Activated T-cell treated with anti-CD3 and anti-CD28 coated beads, Interleukin-2, amount 50 U/mL, for 72 hours (primary cell): ENCODE data around the gene CASS4. TPM values are rescaled to one million over a fixed set of nuclear protein-coding genes. Genes with fewer than 3 reads are reported as not detected.

Experiments
- ATAC-seq, 2 donors: fragments of 150-1000 bp; cut with Tn5 transposase; replicated peaks in 1 of 2; 2 replicates each; pipeline ENCODE4 v1.10.0; 2021; ENCODE audit warnings: moderate library complexity in 2 of 2, mild to moderate bottlenecking in 1 of 2
- DNase-seq, 2 donors: peaks; one replicate each; pipeline ENCODE4 v3.0.0; 2021 to 2022; ENCODE audit warnings: mixed read lengths in 1 of 2
- H3K27ac Mint-ChIP-seq: one replicate; pipeline ENCODE4 v1.8.0; 2022; ENCODE audit warnings: mild to moderate bottlenecking, moderate library complexity, mixed read lengths
- H3K27me3 Mint-ChIP-seq: one replicate; pipeline ENCODE4 v1.8.0; 2022; ENCODE audit warnings: low read depth, mixed read lengths
- H3K36me3 Mint-ChIP-seq, 2 donors: one replicate each; pipeline ENCODE4 v1.8.0; 2022; ENCODE audit warnings: mixed read lengths in 2 of 2, mild to moderate bottlenecking in 1 of 2; ENCODE audit not compliant: insufficient read depth in 2 of 2
- H3K4me1 Mint-ChIP-seq: one replicate; pipeline ENCODE4 v1.8.0; 2022; ENCODE audit warnings: low read depth, mixed read lengths
- H3K4me3 Mint-ChIP-seq, 2 donors: one replicate each; pipeline ENCODE4 v1.8.0; 2022; ENCODE audit warnings: mild to moderate bottlenecking in 2 of 2, mixed read lengths in 2 of 2, moderate library complexity in 2 of 2
- H3K9me3 Mint-ChIP-seq, 2 donors: one replicate each; pipeline ENCODE4 v1.8.0; 2022; ENCODE audit warnings: mixed read lengths in 2 of 2
- total RNA-seq, 2 donors: library from RNA; stranded (reverse); gene quantifications; one replicate each; pipeline ENCODE4 v1.2.3, GENCODE V29; 2022

The CASS4 gene
- total RNA-seq, 2 donors from 2014 or later, result 3.5 to 6.9 TPM

GRCh38 chr20:56467968-56468315, 55.9 kb downstream of the CASS4 start:
- H3K4me1 Mint-ChIP-seq, result peaks cover 34% of the 10 kb centered on the region
- peak overlapping the region; percentile 94 to 96 for H3K4me3 Mint-ChIP-seq
- no peaks in the 10 kb centered on the region for H3K9me3 Mint-ChIP-seq
- DNase-seq (no peak), ATAC-seq (peak; percentile 13 to 16)
- peaks cover 4 to 5% of the 10 kb centered on the region in 2 donors for H3K36me3 Mint-ChIP-seq
- peak overlapping the region; percentile 99 for H3K27ac Mint-ChIP-seq
- H3K27me3 Mint-ChIP-seq, result no peaks in the 10 kb centered on the region

- DNase-seq (peak; percentile 96 to 98), ATAC-seq (peak; percentile 99 to 100)
- Mint-ChIP-seq H3K4me1 (peaks cover 29% of the 10 kb centered on the region), H3K36me3 (peaks cover 4 to 8% of the 10 kb centered on the region in 2 donors), H3K27me3 (no peaks in the 10 kb centered on the region), H3K9me3 (no peaks in the 10 kb centered on the region), H3K4me3 (peak within 1 kb of the TSS; percentile 94 to 96), H3K27ac (peak within 1 kb of the TSS; percentile 99)
Observed at GRCh38 chr20:56468316-56469076, 56.4 kb downstream of the CASS4 start, which contains the start of gene RTF2. Gene RTF2 (plus strand): TSS chr20:56468627. CDS start chr20:56468698, 71 bp downstream.

GRCh38 chr20:56469077-56469449, 57.0 kb downstream of the CASS4 start:
- no peaks in the 10 kb centered on the region for H3K27me3 Mint-ChIP-seq
- H3K27ac Mint-ChIP-seq, result peak overlapping the region; percentile 99

GRCh38 chr20:56483970-56484369, 71.9 kb downstream of the CASS4 start:
- Mint-ChIP-seq H3K9me3 (no peaks in the 10 kb centered on the region), H3K4me1 (peaks cover 21% of the 10 kb centered on the region), H3K4me3 (peak overlapping the region; percentile 4 to 47), H3K27ac (peak overlapping the region; percentile 93), H3K36me3 (peaks cover 8 to 46% of the 10 kb centered on the region in 2 donors), H3K27me3 (no peaks in the 10 kb centered on the region)
- DNase-seq (no peak), ATAC-seq (no peak)

More at GRCh38 chr20:56469077-56469449, 57.0 kb downstream of the CASS4 start:
- DNase-seq, result no peak
- no peak for ATAC-seq
- Mint-ChIP-seq H3K4me1 (peaks cover 23% of the 10 kb centered on the region), H3K36me3 (peaks cover 4 to 8% of the 10 kb centered on the region in 2 donors), H3K9me3 (no peaks in the 10 kb centered on the region), H3K4me3 (peak overlapping the region; percentile 94 to 96)

DNA sequence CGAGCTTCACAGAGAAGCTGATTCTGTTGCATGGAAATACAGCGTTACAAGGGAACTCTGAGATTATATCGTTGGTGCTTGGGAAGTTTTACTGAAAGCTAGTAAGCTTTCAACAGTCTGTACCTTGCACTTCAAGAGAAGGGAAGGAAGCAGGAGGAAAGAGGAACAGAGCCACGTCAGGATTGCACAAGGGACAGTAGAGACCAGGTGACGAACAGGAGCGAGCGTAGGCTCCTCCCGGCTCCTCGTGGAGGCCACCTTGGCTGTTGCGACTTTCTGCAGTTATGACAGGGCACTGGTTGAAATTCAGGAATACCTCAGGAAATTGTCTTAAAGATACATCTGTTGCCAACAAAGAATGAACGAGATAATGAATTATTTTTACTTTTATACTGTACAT, 75.2 kb downstream of the CASS4 start:
- Mint-ChIP-seq H3K36me3 (peaks cover 11 to 32% of the 10 kb centered on the region in 2 donors), H3K27ac (no peak overlapping the region), H3K4me1 (peaks cover 16% of the 10 kb centered on the region), H3K9me3 (no peaks in the 10 kb centered on the region), H3K27me3 (no peaks in the 10 kb centered on the region), H3K4me3 (no peak overlapping the region)
- ATAC-seq, result no peak
- DNase-seq, result no peak

GRCh38 chr20:56488566-56488965, 76.5 kb downstream of the CASS4 start:
- ATAC-seq (no peak), DNase-seq (no peak)
- H3K9me3 Mint-ChIP-seq, result no peaks in the 10 kb centered on the region
- H3K4me1 Mint-ChIP-seq, result peaks cover 14% of the 10 kb centered on the region
- H3K27me3 Mint-ChIP-seq, result no peaks in the 10 kb centered on the region
- H3K36me3 Mint-ChIP-seq, result peaks cover 11 to 33% of the 10 kb centered on the region in 2 donors
- H3K4me3 Mint-ChIP-seq, result no peak overlapping the region
- H3K27ac Mint-ChIP-seq, result peak overlapping the region; percentile 72

GRCh38 chr20:56501116-56501515, 89.1 kb downstream of the CASS4 start:
- Mint-ChIP-seq H3K27ac (no peak overlapping the region), H3K36me3 (peaks cover 6 to 12% of the 10 kb centered on the region in 2 donors), H3K4me1 (peaks cover 6% of the 10 kb centered on the region), H3K27me3 (no peaks in the 10 kb centered on the region), H3K4me3 (no peak overlapping the region), H3K9me3 (peaks cover 0 to 2% of the 10 kb centered on the region in 2 donors)
- DNase-seq (no peak), ATAC-seq (no peak)

DNA sequence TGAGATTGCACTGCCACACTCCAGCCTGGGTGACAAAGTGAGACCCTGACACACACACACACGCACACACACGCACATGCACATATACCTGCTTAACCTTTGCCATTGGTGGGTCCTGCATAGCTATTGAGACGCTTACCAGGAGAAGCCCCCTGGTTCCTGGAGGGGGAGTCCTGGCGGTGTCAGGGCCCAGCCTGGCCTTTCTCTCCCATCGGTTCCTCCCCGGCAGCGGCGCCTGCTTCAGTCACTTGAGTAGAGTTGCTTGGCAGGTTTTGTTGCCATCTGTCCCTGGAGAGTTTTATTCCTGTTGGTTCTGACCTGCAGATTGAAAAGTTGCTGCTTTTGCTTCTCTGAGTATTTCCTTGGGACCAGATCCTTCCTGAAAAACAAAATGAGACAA, 91.9 kb downstream of the CASS4 start:
- H3K27me3 Mint-ChIP-seq, result no peaks in the 10 kb centered on the region
- H3K36me3 Mint-ChIP-seq, result peaks cover 2 to 3% of the 10 kb centered on the region in 2 donors

DNA sequence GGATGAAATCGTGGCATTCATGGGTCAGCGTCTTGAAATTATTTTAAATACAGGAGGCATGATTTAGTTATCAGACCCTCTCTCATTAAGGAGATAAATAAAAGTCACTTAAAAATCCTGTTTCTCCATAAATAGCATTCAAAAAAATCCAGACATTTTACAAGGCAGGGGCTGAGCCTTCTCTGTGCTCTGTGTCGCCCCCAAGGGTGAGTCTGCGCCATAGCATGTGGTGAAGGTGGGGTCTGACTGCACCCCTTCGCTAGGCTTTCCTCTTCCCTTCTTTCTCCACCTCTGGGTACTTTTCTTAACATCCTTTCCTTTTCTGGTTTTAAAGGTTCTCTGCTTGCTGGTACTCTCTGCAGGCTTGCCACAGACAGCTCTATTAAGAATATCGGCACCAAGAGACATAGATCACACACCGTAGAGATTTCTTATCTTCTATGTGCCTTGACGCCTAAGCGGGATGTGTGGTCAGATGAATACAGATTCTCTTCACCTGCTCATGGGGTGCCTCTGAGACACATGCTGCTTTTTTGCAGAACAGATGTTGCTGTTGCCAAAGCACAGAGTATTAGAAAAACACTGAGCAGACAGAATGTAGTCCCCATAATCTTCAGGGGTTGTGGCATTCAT, 92.4 kb downstream of the CASS4 start:
- ATAC-seq, result peak in 1 of 2 donors; percentile 60
- peak; percentile 20 to 23 for DNase-seq
- H3K27ac Mint-ChIP-seq, result no peak overlapping the region
- H3K36me3 Mint-ChIP-seq, result peaks cover 2 to 3% of the 10 kb centered on the region in 2 donors
- no peaks in the 10 kb centered on the region for H3K9me3 Mint-ChIP-seq
- H3K4me3 Mint-ChIP-seq, result no peak overlapping the region
- peaks cover 6% of the 10 kb centered on the region for H3K4me1 Mint-ChIP-seq
- no peaks in the 10 kb centered on the region for H3K27me3 Mint-ChIP-seq

More for the DNA sequence above, 91.9 kb downstream of the CASS4 start:
- Mint-ChIP-seq H3K27ac (no peak overlapping the region), H3K9me3 (no peaks in the 10 kb centered on the region), H3K4me1 (peaks cover 6% of the 10 kb centered on the region), H3K4me3 (no peak overlapping the region)
- DNase-seq, result no peak
- no peak for ATAC-seq

GRCh38 chr20:56506103-56506502, 94.0 kb downstream of the CASS4 start:
- ATAC-seq (no peak), DNase-seq (no peak)
- peaks cover 6% of the 10 kb centered on the region for H3K4me1 Mint-ChIP-seq
- H3K36me3 Mint-ChIP-seq, result peaks cover 0 to 2% of the 10 kb centered on the region in 2 donors
- no peak overlapping the region for H3K4me3 Mint-ChIP-seq
- H3K27me3 Mint-ChIP-seq, result no peaks in the 10 kb centered on the region
- H3K9me3 Mint-ChIP-seq, result no peaks in the 10 kb centered on the region
- no peak overlapping the region for H3K27ac Mint-ChIP-seq

Other genes with a start within 250 kb of the CASS4 start
- not detected for gene MC3R, start 163.5 kb upstream of the CASS4 start, total RNA-seq
- gene FAM210B, start 53.3 kb upstream of the CASS4 start, total RNA-seq, result 1 to 10 TPM; 4.6 to 4.9 TPM
- 100 to 1,000 TPM; 110 to 142 TPM for gene AURKA, start 20.0 kb upstream of the CASS4 start, total RNA-seq
- 10 to 100 TPM; 63.7 to 74.5 TPM for gene CSTF1, start 19.6 kb upstream of the CASS4 start, total RNA-seq
- gene RTF2, start 56.4 kb downstream of the CASS4 start, total RNA-seq, result 10 to 100 TPM; 80.8 to 82.7 TPM
- gene FAM209A, start 112.5 kb downstream of the CASS4 start, total RNA-seq, result 1 to 10 TPM; 1.7 to 2.2 TPM
- gene FAM209B, start 121.0 kb downstream of the CASS4 start, total RNA-seq, result 1 to 10 TPM; 1.3 to 1.7 TPM
- gene TFAP2C, start 217.0 kb downstream of the CASS4 start, total RNA-seq, result under 1 TPM in 1 of 2 donors, not detected in 1; 0.07 TPM